ENCODE results near the gene ATXN7L1.
"Not testable (repeated sequence)": the region's sequence is repeated elsewhere in the genome, so short reads cannot be mapped to it uniquely, and the experiment has no call there.

ATXN7L1 gene

GRCh38 chr7:105790452-105790851 lies 85.9 kb downstream of the ATXN7L1 start:
- CTCF ChIA-PET; H3K9me3 ChIP-seq (ENCODE audit: control insufficient read depth, insufficient read depth, low read depth, low read length): not testable (repeated sequence)

GRCh38 chr7:105788816-105789349 lies 87.5 kb downstream of the ATXN7L1 start:
- ChIA-PET CTCF (no interaction called here), POLR2A (no interaction called here)
- Histone ChIP-seq H3K36me3 (ENCODE audit: control insufficient read depth in 2 of 2, insufficient read depth in 1 of 2, low read length in 2 of 2) (no peaks in the 10 kb centered on the region), H3K9me3 (ENCODE audit: control insufficient read depth, insufficient read depth, low read depth, low read length) (no peaks in the 10 kb centered on the region), H3K4me3 (ENCODE audit: low read depth, low read length) (no peak overlapping the region), H3K27ac (ENCODE audit: extremely low read depth, low read depth, low read length) (no peak overlapping the region), H3K4me1 (ENCODE audit: control insufficient read depth, insufficient read depth, low read length) (no peaks in the 10 kb centered on the region)
- TF ChIP-seq ZBTB17 (tag by site-specific recombination; IDR thresholded peaks at IDR 0.05) (no peak), ZNF148 (tag by site-specific recombination; IDR thresholded peaks at IDR 0.05; ENCODE audit: borderline replicate concordance) (no peak), KLF7 (tag by site-specific recombination; IDR thresholded peaks at IDR 0.05; ENCODE audit: borderline replicate concordance) (no peak), ZNF155 (tag by site-specific recombination; IDR thresholded peaks at IDR 0.05) (no peak), ZNF362 (tag by site-specific recombination; IDR thresholded peaks at IDR 0.05) (no peak), ZNF2 (tag by site-specific recombination; IDR thresholded peaks at IDR 0.05) (no peak), ZNF513 (tag by site-specific recombination; IDR thresholded peaks at IDR 0.05) (no peak), ZNF560 (tag by site-specific recombination; IDR thresholded peaks at IDR 0.05; ENCODE audit: borderline replicate concordance) (no peak), ZNF624 (tag by site-specific recombination; IDR thresholded peaks at IDR 0.05) (no peak), PRDM4 (tag by site-specific recombination; IDR thresholded peaks at IDR 0.05) (no peak), ZNF19 (tag by site-specific recombination; IDR thresholded peaks at IDR 0.05; ENCODE audit: low read depth) (no peak), ZSCAN18 (tag by site-specific recombination; IDR thresholded peaks at IDR 0.05) (no peak), ZNF610 (tag by site-specific recombination; IDR thresholded peaks at IDR 0.05; ENCODE audit: borderline replicate concordance) (no peak), ZNF426 (tag by site-specific recombination; IDR thresholded peaks at IDR 0.05) (no peak), ZNF433 (tag by site-specific recombination; IDR thresholded peaks at IDR 0.05; ENCODE audit: low read depth) (no peak), HOXC10 (CRISPR knock-in tag; IDR thresholded peaks at IDR 0.05) (no peak), KLF10 (tag by site-specific recombination; IDR thresholded peaks at IDR 0.05) (no peak), ZNF785 (tag by site-specific recombination; IDR thresholded peaks at IDR 0.05) (no peak)

More at GRCh38 chr7:105790452-105790851, 85.9 kb downstream of the ATXN7L1 start:
- H3K4me1 ChIP-seq (ENCODE audit: control insufficient read depth, insufficient read depth, low read length); H3K27ac ChIP-seq (ENCODE audit: extremely low read depth, low read depth, low read length); H3K4me3 ChIP-seq (ENCODE audit: low read depth, low read length); POLR2A ChIA-PET; H3K36me3 ChIP-seq (ENCODE audit: control insufficient read depth in 2 of 2, insufficient read depth in 1 of 2, low read length in 2 of 2): not testable (repeated sequence)
- TF ChIP-seq ZNF366 (tag by site-specific recombination; conservative IDR thresholded peaks at IDR 0.05), result 0 out of 2 replicates have a peak, but pooled peaks have one; percentile 26

All from HEK293 (cell line).